Right ventricle myocardium inferior (tissue), 1 donor: ENCODE measurements around the gene FGF21. TPM values are rescaled to one million over a fixed set of nuclear protein-coding genes. Genes with fewer than 3 reads are reported as not detected.
"Not testable (repeated sequence)": the region's sequence is repeated elsewhere in the genome, so short reads cannot be mapped to it uniquely, and the experiment has no call there.

Source experiments
- ATAC-seq: fragments of 200-7000 bp; cut with Tn5 transposase; one replicate; pipeline ENCODE4 v1.9.1; 2020; ENCODE audit warnings: mild to moderate bottlenecking, moderate library complexity
- DNase-seq: peaks from one replicate; pipeline ENCODE4 v3.0.0; 2021; ENCODE audit errors: missing footprints
- intact Hi-C: fragments of 100-400 bp; cut with DNase I; formaldehyde crosslinking; loops from one replicate; pipeline ENCODE4 v1.11.0; 2022
- total RNA-seq: library from RNA; stranded (reverse); fragmentation: NEBNext Ultra II Directional; extraction: Animal tissue kit (Norgen Biotek cat#: 25700); gene quantifications from one replicate; pipeline ENCODE4 v1.2.1, GENCODE V29; 2021
- donor health status: DM: no; HTN: yes; CAD: no; lungs with severe emphysema.

FGF21 gene
- total RNA-seq, 1 donor from 2014 or later, result not detected

GRCh38 chr19:48746738-48747575 lies 8.4 kb upstream of the FGF21 start, which contains the start of gene IZUMO1:
Gene IZUMO1 (minus strand): TSS chr19:48746909. CDS start chr19:48745859, 1,050 bp downstream.
- intact Hi-C loops, result no loop called here
- ATAC-seq (peak; percentile 78), DNase-seq (peak; percentile 88)

GRCh38 chr19:48749571-48750198 lies 5.6 kb upstream of the FGF21 start:
- DNase-seq (no peak), ATAC-seq (no peak)
- intact Hi-C loops, result no loop called here

GRCh38 chr19:48750351-48750750 lies 5.0 kb upstream of the FGF21 start:
- intact Hi-C loops, result no loop called here

GRCh38 chr19:48750771-48751504 lies 4.4 kb upstream of the FGF21 start:
- DNase-seq, result no peak
- ATAC-seq, result no peak
- intact Hi-C loops, result no loop called here

More at GRCh38 chr19:48750351-48750750, 5.0 kb upstream of the FGF21 start:
- no peak for DNase-seq
- no peak for ATAC-seq

- intact Hi-C loops, result loop anchor here (2.0 kb wide), 1 partner anchor 31 kb away; no protein-coding TSS in a partner anchor
- DNase-seq (no peak), ATAC-seq (no peak)
Measured at GRCh38 chr19:48751845-48752495, 3.4 kb upstream of the FGF21 start.

GRCh38 chr19:48752496-48753365 lies 2.6 kb upstream of the FGF21 start, which contains the start of gene FUT1:
Gene FUT1 (minus strand): TSS chr19:48752641. CDS start chr19:48751281, 1,360 bp downstream.
- intact Hi-C loops, result loop anchor here (2.0 kb wide), 1 partner anchor 30 kb away; no protein-coding TSS in a partner anchor
- peak; percentile 77 for DNase-seq
- ATAC-seq, result peak; percentile 80

GRCh38 chr19:48755787-48756186 lies 463 bp downstream of the FGF21 start:
- ATAC-seq (no peak), DNase-seq (no peak)
- intact Hi-C loops, result no loop called here

- intact Hi-C loops, result no loop called here
- DNase-seq, result no peak
- no peak for ATAC-seq
Measured at GRCh38 chr19:48756212-48756611, 888 bp downstream of the FGF21 start.

GRCh38 chr19:48756686-48757085 lies 1.4 kb downstream of the FGF21 start:
- intact Hi-C loops, result no loop called here
- ATAC-seq, result no peak
- DNase-seq, result no peak

GRCh38 chr19:48757089-48757675 lies 1.9 kb downstream of the FGF21 start:
- no peak for DNase-seq
- intact Hi-C loops, result no loop called here
- no peak for ATAC-seq

- ATAC-seq (no peak), DNase-seq (no peak)
- intact Hi-C loops, result no loop called here
Measured at GRCh38 chr19:48757741-48758144, 2.4 kb downstream of the FGF21 start.

- no peak for ATAC-seq
Measured at GRCh38 chr19:48760504-48761205, 5.3 kb downstream of the FGF21 start.

GRCh38 chr19:48765816-48766215 lies 10.5 kb downstream of the FGF21 start:
- ATAC-seq, DNase-seq, intact Hi-C loops: not testable (repeated sequence)

More at GRCh38 chr19:48760504-48761205, 5.3 kb downstream of the FGF21 start:
- DNase-seq, result no peak
- intact Hi-C loops, result no loop called here

- intact Hi-C loops, ATAC-seq, DNase-seq: not testable (repeated sequence)
Measured at GRCh38 chr19:48768171-48768753, 12.9 kb downstream of the FGF21 start.

GRCh38 chr19:48768994-48769713 lies 13.8 kb downstream of the FGF21 start:
- intact Hi-C loops, result no loop called here
- DNase-seq (no peak), ATAC-seq (no peak)

GRCh38 chr19:48770266-48770665 lies 14.9 kb downstream of the FGF21 start:
- DNase-seq (no peak), ATAC-seq (no peak)
- intact Hi-C loops, result no loop called here
